Measurements from ENCODE around the gene ARL15.

DNA sequence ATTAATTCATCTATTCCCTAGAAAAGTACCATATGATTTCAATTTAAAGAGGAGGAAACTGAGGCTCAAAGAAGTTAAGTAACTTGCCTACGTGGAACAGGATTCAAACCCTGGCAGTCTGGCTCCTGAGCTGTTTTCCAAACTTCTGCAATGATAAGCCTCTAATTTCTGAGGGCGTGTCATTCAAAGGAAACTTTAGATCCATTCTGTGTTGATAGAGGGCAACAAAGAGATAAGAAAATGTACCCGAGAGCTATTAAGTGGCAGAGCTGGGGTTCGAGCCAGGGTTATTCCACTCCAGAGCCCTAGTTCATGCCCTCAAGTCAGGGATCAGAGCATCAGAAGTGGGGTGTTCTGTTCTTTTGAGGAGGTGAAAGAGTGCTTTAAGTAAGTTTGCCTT is 131.4 kb downstream of the ARL15 start:
- TF ChIP-seq POLR2A (IDR thresholded peaks at IDR 0.05; ENCODE audit: low read depth, low read length): no peak
- no peak for TF ChIP-seq POLR2AphosphoS5 (IDR thresholded peaks at IDR 0.05; ENCODE audit: low read depth, low read length)

All from GM12891 (cell line).